DMS 273 (cell line): ENCODE results near the gene ENC1.
A peak's percentile ranks its signal among the peaks of the same experiment; 100 is the strongest.

ENCODE experiments used
- DNase-seq: peaks from one replicate; lab custom pipeline; 2025; ENCODE audit not compliant: unreplicated experiment; lab: John Stamatoyannopoulos, UW

ENC1 gene

GRCh38 chr5:74657165-74657564, 16.6 kb upstream of the ENC1 start:
- no peak for DNase-seq

DNA sequence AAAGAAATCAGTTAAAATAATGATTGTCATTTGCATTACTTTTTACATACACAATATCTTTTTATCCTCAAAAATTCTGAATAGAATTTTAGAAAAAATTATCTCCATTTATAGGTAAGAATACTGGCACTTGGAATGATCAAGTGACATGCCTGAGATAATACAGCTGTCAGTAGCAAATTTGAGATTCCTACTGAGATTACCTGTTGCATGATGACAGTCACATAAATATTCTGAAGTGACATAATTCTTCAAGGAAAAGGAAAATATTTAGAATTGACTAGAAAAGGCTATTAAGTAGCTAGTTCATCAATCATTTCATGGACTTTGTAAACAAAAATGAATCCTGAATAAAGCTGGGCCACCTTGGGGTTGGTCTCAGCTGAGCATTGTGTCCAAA, 15.2 kb upstream of the ENC1 start:
- DNase-seq, result no peak

- no peak for DNase-seq
Measured at GRCh38 chr5:74655206-74655605, 14.7 kb upstream of the ENC1 start.

GRCh38 chr5:74653991-74654390, 13.5 kb upstream of the ENC1 start:
- DNase-seq, result no peak

- DNase-seq, result no peak
Measured at GRCh38 chr5:74652576-74652975, 12.0 kb upstream of the ENC1 start.

DNA sequence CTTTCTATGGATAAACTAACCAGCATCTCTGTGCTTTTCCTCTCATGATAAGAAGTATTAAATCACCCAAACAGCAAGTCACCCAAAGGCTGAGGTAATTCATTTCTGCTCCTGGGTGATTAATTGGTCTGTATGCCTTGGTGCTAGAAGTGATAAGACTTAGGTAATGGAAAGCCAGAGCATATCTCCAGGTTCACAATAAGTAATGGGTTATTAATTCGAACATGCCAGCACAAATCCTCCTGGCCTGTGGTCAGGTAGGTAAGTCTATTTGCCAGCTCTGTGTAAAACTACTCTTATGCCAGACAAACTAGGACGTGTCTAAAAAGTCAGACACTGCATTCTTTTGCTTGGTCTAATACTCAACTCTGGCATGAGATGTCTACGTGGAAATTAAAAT, 11.2 kb upstream of the ENC1 start:
- DNase-seq, result no peak

DNA sequence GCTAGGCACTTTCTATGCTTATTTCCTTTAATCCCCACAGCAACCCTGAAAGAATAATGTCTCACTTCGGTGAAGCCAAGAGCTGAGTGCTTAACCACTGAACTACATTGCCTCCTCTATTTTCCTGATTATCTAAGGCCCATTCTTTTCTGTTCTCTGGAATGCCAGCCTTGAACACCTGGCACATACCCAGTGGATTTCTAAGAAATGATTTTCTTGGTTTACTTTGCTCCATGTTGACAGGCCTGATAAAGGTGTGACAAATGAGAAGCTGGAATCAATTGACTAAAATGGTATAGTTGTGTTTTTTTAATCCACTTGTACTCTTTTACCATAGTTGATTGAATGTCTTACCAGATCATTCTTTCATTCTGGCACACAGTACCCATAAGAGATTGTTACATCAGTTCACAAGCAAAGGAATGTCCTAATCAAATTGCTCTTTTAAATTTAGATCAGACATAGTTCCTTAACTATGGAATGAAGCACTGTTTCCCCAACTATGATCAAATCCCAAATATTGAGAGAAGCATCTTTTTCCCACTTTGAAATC, 9.0 kb upstream of the ENC1 start:
- no peak for DNase-seq

- DNase-seq, result peak; percentile 80
Measured at GRCh38 chr5:74648835-74649293, 8.3 kb upstream of the ENC1 start.

GRCh38 chr5:74647096-74647495, 6.6 kb upstream of the ENC1 start:
- DNase-seq, result peak; percentile 62

DNA sequence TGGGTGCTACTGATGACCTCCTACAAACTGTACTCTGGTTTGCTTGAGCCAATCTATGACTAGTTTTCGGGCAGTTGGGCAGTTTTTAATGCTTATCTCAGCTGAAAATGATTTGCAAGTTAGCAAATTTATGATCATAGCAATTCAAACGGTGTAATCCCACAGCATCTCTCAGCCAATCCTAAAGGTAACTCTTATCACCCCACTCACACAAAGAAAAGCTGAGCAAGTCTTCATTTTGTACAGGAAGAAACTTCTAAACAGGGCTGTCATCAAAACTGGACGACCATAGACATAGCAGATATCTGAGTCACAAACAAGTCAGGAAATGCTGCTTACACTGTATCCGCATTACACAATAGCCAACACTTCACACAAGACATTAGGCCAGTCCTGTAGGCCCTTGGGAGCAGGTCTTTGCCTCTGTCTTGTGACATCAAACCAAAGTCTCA, 2.6 kb upstream of the ENC1 start:
- no peak for DNase-seq

- no peak for DNase-seq
Measured at GRCh38 chr5:74642543-74642863, 2.0 kb upstream of the ENC1 start.

DNA sequence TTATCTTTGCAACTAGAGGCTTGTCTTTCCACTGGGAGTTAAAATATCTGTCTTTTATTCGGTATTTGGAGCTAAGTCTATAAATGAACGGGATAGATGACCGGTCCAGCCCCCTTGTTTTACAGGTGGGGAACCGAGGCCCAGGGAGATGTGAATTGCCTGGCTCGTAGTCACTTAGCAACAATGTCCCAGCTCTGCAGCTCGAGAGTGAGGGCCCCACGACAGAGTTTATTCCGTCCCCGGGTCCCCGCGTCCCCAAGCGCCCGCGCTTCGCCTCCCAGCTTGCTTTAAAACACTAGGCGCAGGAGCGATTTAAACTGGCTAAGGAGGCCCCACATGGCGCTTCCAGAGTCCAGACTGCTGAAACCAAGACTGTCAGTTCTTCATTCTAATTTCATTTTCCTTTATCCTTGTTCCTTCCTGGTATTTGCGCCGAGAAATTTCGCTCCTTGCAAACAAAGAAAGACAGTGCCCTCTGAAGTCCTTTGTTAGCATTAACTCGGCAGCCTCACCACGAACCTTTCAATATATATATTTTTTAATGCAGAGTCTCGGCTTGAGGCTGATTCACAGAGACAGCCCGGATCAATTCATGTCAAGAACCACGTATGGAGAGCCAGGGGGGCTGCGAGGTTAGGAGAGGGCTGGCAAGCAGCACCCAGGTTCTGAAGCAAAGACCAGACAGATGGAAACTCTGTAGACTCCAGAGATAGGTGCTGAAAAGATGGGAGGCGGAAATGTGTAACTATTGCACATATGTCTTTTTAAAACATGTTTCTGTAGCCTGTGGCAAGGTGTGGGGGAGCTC, 1.4 kb upstream of the ENC1 start:
- DNase-seq, result peak; percentile 83

GRCh38 chr5:74640954-74641734, 616 bp upstream of the ENC1 start:
- DNase-seq, result peak; percentile 91

DNA sequence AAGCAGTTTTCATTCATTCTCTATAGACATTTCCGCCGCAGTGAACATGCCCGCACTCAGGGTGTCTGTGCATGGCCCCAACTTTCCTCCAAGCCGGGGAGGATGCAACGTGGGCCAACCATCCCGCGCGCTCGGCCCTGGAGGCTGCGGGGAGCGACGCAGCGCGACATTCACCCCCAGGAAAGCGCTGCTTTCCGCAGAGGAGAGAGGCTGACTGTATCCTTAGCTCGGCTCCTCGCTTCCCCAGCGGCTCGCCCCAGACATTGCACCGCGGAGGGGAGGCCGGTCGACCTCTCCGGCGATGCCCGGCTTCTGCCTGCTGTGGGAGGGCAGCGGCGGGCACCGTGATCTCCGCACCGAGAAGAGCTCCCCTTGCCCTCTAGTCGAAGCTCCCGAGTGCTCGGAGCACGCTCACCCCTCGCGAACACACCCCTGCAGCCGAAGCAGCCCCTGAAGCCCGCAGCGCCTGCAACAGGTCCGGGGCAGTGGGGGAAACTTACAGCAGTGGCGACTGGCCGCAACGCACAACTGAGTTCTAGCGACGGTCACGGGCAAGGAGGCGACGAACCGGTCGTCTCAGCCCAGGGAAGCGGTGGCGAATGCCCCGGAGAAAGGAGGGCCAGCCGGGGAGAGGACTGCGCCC, 600 bp downstream of the ENC1 start:
- DNase-seq, result peak; percentile 74

DNA sequence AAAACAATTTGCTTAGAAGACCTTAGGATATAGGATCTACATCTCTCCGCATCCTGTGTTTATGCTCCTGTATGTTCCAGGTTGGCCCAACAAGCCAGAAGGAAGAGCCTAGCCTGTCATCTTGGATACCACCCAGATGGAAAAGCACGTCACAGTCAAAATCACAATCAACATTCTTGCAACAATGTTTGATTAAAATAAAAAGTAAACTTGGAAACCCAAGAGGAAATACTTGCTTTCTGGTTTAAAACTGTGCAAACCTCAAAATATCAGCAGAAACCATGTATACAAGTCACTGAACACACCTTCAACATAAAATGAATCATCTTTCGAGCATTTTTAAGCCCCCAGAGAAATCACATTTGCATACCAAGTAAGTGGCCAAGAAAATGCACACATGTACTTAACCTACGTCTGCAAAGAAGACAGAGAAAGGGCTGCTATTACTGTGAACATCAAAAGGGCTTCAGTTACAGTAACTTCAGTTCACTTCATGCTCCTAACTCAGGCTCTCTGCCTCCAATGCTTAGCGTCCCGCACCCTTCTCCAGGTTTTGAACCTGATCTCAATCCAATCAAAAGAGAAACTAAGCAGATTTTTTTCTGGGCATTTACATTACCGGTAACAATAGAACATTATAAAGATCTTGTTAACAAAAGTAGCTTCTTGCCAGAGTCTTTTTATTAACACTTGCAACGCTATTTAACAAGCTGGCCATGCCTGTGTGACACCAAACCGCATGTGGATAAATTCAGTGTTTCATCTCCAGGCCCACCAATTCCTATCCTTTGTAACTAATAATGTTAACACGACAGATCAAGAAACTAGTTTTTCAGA, 1.3 kb downstream of the ENC1 start:
- DNase-seq, result peak; percentile 53

GRCh38 chr5:74638544-74638969, 2.0 kb downstream of the ENC1 start:
- DNase-seq, result peak; percentile 53

- DNase-seq, result no peak
Measured at GRCh38 chr5:74636552-74636951, 4.0 kb downstream of the ENC1 start.

GRCh38 chr5:74636149-74636548, 4.4 kb downstream of the ENC1 start:
- no peak for DNase-seq

DNA sequence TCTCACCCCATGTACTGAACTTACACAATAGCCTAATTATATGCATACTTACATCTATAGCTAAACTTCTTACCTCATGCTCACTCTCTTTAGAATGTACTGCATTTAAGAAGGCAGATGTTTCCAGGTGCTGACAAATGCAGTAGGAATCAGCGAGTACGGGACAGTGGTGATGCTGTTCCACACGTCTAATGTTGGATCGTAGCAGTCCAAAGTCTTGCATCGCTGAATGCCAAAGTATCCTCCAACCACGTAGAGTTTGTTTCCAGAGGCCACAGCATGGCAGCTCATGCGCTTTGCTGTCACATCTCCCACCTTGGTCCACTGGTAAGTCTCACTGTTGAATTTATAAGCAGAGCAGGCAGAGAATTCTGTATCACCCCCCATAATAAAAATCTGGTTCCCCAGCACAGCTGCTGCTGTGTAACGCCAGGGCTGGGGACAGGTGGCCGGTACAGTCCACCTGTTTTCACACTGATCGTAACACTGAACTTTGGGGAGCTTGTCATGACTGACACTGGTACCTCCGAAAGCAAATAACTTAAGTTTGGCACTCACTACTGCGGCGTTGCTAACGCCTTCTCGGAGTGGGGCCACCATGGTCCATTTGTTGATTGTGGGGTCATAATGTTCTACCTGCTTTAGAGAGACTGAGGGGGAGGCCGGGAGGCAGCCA, 5.8 kb downstream of the ENC1 start:
- no peak for DNase-seq

DNA sequence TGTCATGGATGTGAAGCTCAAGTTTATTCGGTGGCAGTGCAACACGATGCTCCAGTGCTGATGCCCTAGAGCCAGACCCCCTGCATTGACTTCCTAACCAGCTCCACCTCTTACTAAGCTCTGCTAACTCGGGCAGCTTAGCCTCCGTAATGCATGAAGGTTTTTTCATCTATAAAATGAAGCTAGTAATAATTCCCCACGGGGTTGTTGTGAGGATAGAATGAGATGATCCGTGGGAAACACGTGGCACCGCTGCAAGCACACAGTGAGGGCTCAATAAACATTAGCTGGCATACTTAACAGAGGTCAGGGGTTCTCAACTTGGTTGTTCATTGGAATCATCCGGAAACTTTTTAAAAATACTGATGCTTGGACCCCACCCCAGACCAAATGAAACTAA, 6.8 kb downstream of the ENC1 start:
- DNase-seq, result no peak
